Heart left ventricle (tissue), 13 donors: ENCODE data around the gene OR2AG1.

ENCODE experiments used
- POLR2A ChIP-seq, 2 donors: fragments of 450-650 bp; IDR thresholded peaks; one replicate each; pipeline ENCODE4 v1.6.1; 2017; ENCODE audit warnings: antibody characterized with exemption in 2 of 2, mild to moderate bottlenecking in 2 of 2, moderate library complexity in 2 of 2
- TF ChIP-seq, protein P1 (sequence below), 12 donors: fragments of 200-600 bp; sonication (generic) in 4 of 12; IDR thresholded peaks; one replicate each; pipeline versions ENCODE4 v1.5.0 to v1.8.0; 2018 to 2022; ENCODE audit warnings: antibody characterized with exemption in 12 of 12, mild to moderate bottlenecking in 5 of 12
- donor health status: ischemic (EF 13 %, LVEDD 7.1; RV severe dilation, severe dysfunction).
- donor health status: DM: no; HTN: yes; CAD: no.
- donor health status: DM: no; HTN: no; CAD: no.
- donor health status: ischemic (EF 25% LVEDD 6.9; RV normal size, moderate dysfunction).
- donor health status: ischemic (EF 25% LVEDD 5.7; RV mildly dilated, moderate dysfunction).
- donor health status: ischemic (EF 35%, LVEDD 5.7; RV mildly dilated, moderate dysfunction).
- donor health status: nonischemic (EF 11% LVEDD 7.7; RV severe dilation, severe dysfunction).
- donor health status: DM: yes; HTN: yes; CAD: no.
- donor health status: PGD.
- donor health status: ischemic (EF 29% LVEDD 5.4; RV normal size, mild dysfunction).
- donor health status: nonischemic (EF 23%, LVEDD 6.1; RV moderate dilation, normal function).

DNA sequence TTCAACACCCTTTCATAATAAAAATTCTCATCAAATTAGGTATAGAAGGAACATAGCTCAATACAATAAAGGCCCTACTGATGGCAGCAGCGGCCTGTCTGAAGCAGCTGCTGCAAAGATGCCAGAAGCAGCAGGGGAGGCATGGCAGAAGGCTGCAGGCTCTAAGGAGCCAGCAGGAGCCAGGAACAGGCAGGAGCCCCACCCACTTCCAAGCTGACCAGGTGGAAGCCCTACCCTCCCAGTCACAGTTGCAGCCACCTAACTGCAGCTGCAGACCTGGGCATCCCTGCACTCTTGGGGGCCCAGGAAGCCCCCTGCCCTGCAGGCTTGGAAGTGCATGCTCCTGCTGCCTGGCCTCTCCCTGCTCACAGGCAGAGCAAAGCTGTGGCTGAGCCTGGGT is 34.9 kb downstream of the OR2AG1 start:
- no peak for TF ChIP-seq POLR2A (IDR thresholded peaks at IDR 0.05)
- TF ChIP-seq, protein P1, sequence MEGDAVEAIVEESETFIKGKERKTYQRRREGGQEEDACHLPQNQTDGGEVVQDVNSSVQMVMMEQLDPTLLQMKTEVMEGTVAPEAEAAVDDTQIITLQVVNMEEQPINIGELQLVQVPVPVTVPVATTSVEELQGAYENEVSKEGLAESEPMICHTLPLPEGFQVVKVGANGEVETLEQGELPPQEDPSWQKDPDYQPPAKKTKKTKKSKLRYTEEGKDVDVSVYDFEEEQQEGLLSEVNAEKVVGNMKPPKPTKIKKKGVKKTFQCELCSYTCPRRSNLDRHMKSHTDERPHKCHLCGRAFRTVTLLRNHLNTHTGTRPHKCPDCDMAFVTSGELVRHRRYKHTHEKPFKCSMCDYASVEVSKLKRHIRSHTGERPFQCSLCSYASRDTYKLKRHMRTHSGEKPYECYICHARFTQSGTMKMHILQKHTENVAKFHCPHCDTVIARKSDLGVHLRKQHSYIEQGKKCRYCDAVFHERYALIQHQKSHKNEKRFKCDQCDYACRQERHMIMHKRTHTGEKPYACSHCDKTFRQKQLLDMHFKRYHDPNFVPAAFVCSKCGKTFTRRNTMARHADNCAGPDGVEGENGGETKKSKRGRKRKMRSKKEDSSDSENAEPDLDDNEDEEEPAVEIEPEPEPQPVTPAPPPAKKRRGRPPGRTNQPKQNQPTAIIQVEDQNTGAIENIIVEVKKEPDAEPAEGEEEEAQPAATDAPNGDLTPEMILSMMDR (IDR thresholded peaks at IDR 0.05): no peak
